HG03342 (cell line): ENCODE measurements around the gene NPIPB6.
A peak's percentile ranks its signal among the peaks of the same experiment; 100 is the strongest.
"Not testable (repeated sequence)": the region's sequence is repeated elsewhere in the genome, so short reads cannot be mapped to it uniquely, and the experiment has no call there.

Source experiments
- ATAC-seq: cut with Tn5 transposase; IDR thresholded peaks from one replicate; pipeline ENCODE4 v1.9.1; 2021; ENCODE audit warnings: mild to moderate bottlenecking, moderate library complexity; ENCODE audit not compliant: unreplicated experiment

NPIPB6 gene

GRCh38 chr16:28363408-28363807 lies at the start of gene NPIPB6:
NPIPB6 (minus strand) TSS chr16:28363508; CDS start chr16:28362822, 686 bp downstream.
- not testable (repeated sequence) for ATAC-seq

GRCh38 chr16:28403220-28404072 lies 40.1 kb upstream of the NPIPB6 start, which contains the start of gene EIF3CL:
EIF3CL (minus strand) TSS chr16:28403841; CDS start chr16:28403618, 223 bp downstream.
- ATAC-seq = peak; percentile 97

GRCh38 chr16:28392054-28392453 lies 28.7 kb upstream of the NPIPB6 start:
- ATAC-seq = not testable (repeated sequence)

- not testable (repeated sequence) for ATAC-seq
Observed at GRCh38 chr16:28382177-28382867, 19.0 kb upstream of the NPIPB6 start.

- not testable (repeated sequence) for ATAC-seq
Observed at GRCh38 chr16:28377822-28378221, 14.5 kb upstream of the NPIPB6 start.

- ATAC-seq = not testable (repeated sequence)
Observed at GRCh38 chr16:28377108-28377625, 13.9 kb upstream of the NPIPB6 start.

- ATAC-seq = not testable (repeated sequence)
Observed at GRCh38 chr16:28375115-28375514, 11.8 kb upstream of the NPIPB6 start.

- ATAC-seq = not testable (repeated sequence)
Observed at GRCh38 chr16:28374281-28374680, 11.0 kb upstream of the NPIPB6 start.

- ATAC-seq = not testable (repeated sequence)
Observed at GRCh38 chr16:28367926-28368325, 4.6 kb upstream of the NPIPB6 start.

- peak; percentile 96 for ATAC-seq
Observed at GRCh38 chr16:28364268-28365173, 1.2 kb upstream of the NPIPB6 start.

- ATAC-seq = not testable (repeated sequence)
Observed at GRCh38 chr16:28362600-28362999, 708 bp downstream of the NPIPB6 start.

GRCh38 chr16:28338230-28338629 lies 25.1 kb downstream of the NPIPB6 start:
- not testable (repeated sequence) for ATAC-seq

- not testable (repeated sequence) for ATAC-seq
Observed at GRCh38 chr16:28336940-28337710, 26.2 kb downstream of the NPIPB6 start.

- not testable (repeated sequence) for ATAC-seq
Observed at GRCh38 chr16:28335678-28336077, 27.6 kb downstream of the NPIPB6 start.

- not testable (repeated sequence) for ATAC-seq
Observed at GRCh38 chr16:28332632-28333031, 30.7 kb downstream of the NPIPB6 start.

- ATAC-seq = not testable (repeated sequence)
Observed at GRCh38 chr16:28330981-28331380, 32.3 kb downstream of the NPIPB6 start.

GRCh38 chr16:28330232-28330631 lies 33.1 kb downstream of the NPIPB6 start:
- ATAC-seq = not testable (repeated sequence)

GRCh38 chr16:28326881-28327610 lies 36.3 kb downstream of the NPIPB6 start:
- ATAC-seq = no peak

GRCh38 chr16:28324887-28325279 lies 38.4 kb downstream of the NPIPB6 start:
- ATAC-seq = no peak
